HG03039 (cell line): ENCODE data around the gene CDR2L.
"Not testable (repeated sequence)": the region's sequence is repeated elsewhere in the genome, so short reads cannot be mapped to it uniquely, and the experiment has no call there.

Experiments
- ATAC-seq: cut with Tn5 transposase; IDR thresholded peaks from one replicate; pipeline ENCODE4 v1.9.1; 2021; ENCODE audit warnings: mild to moderate bottlenecking, moderate library complexity; ENCODE audit not compliant: unreplicated experiment

The CDR2L gene

DNA sequence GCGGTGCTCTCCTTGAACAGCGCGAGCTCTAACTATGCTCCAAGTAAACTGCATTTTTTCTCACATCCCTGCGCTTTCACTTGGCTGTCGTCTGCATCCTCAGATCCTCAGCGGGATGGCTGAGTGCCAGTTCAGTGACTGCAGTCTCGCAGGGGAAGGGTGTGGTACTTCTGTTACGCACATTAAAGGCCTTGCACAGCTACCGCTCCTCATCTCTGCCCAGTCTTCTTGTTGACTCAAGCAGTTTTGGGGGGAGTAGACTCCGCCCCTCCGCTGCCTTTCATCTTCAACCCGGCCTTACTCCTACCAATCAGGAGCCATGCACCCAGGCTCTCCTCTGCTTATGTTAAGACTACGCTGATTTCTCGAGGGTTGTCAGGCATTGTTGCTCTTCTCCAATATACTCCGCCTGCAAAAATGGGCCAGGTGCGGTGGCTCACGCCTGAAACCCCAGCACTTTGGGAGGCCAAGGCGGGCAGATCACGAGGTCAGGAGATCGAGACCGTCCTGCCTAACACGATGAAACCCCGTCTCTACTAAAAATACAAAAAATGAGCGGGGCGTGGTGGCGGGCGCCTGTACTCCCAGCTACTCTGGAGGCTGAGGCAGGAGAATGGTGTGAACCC, 49.3 kb downstream of the CDR2L start:
- ATAC-seq, result no peak

DNA sequence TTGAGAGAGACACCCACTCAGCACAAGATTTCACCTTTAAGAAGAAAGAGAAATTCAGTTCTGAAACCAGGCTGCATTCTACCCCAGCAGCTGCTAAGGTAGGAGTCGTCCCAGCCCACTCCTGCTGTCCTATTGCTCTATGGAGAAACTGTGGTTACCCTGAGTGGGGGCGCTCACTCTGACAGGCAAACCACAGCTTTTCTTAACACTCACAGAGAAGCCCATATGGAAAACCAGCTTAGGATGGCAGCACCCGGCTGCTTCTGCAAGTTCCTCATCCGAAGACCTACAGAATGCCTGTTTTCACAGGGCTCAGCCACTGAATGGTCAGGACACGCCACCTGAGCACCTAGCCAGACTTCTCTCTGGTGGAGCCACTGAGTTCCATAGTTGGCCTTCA, 51.8 kb downstream of the CDR2L start:
- no peak for ATAC-seq

GRCh38 chr17:75041656-75042280, 54.3 kb downstream of the CDR2L start:
- ATAC-seq, result no peak

GRCh38 chr17:75043789-75044188, 56.4 kb downstream of the CDR2L start:
- not testable (repeated sequence) for ATAC-seq

GRCh38 chr17:75044716-75045115, 57.3 kb downstream of the CDR2L start:
- no peak for ATAC-seq

DNA sequence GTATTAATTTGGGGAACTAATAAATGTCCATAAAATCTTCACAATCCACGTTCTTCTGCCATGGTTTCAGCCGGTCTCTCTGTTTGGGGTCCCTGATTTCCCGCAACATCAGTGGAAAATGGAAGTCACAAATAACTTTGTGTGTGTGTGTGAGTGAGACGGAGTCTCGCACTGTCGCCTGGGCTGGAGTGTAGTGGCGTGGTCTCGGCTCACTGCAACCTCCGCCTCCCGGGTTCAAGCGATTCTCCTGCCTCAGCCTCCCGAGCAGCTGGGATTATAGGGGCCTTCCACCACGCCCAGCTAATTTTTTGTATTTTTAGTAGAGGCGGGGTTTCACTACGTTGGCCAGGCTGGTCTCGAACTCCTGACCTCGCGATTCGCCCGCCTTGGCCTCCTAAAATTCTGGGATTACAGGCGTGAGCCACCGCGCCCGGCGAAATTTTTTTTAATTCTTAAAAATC, 58.5 kb downstream of the CDR2L start:
- not testable (repeated sequence) for ATAC-seq

DNA sequence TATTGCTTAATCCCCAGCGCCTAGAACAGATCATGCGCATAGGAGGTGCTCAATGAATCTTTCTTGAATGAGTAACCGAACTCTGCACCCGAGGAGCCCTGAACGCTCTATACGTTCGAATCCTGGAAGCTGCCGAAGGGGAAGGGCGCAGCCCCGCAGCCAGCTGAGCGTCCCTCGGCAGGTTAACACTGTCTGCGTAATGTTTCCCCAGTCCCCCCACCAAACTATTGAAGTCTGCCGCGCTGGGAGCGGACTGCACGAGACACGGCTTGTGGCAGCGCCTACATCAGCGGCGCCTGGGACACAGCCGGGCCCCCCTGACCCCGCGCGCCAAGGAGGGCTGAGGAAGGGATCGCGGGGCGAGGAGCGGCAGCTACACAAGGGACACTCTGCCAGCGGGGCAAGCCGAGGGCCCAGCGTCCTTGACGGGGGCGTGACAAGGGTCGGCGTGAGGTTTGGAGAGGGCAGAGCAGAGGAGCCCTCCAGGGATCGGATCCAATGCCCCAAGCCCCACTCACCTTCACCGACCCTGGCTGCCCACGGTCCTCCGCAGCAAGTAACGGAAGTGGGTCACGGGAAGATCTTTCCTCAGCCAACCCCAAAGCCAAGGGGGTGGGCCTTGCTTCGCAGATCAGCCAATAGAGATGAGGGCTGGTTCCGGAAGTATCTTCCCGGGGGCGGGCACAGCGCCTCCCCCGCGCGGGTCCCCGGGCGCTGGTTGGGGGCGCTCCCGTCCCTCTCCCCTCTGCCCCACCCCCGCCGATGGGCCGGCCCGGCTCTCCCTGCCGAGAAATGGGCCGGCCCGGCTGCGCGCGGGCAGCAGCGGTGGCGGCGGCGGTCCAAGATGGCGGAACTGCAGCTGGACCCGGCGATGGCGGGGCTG, 59.2 kb downstream of the CDR2L start, which contains the start of the genes ATP5PD and KCTD2:
Gene ATP5PD, minus strand, starts transcription at position 563 of the 883 bp plus-strand sequence. CDS start 4,319 bp downstream, outside the sequence.
Gene KCTD2, plus strand, starts transcription at position 819 of the 883 bp plus-strand sequence. Its CDS starts 26 bp downstream, at position 845.
- peak; percentile 88 for ATAC-seq

DNA sequence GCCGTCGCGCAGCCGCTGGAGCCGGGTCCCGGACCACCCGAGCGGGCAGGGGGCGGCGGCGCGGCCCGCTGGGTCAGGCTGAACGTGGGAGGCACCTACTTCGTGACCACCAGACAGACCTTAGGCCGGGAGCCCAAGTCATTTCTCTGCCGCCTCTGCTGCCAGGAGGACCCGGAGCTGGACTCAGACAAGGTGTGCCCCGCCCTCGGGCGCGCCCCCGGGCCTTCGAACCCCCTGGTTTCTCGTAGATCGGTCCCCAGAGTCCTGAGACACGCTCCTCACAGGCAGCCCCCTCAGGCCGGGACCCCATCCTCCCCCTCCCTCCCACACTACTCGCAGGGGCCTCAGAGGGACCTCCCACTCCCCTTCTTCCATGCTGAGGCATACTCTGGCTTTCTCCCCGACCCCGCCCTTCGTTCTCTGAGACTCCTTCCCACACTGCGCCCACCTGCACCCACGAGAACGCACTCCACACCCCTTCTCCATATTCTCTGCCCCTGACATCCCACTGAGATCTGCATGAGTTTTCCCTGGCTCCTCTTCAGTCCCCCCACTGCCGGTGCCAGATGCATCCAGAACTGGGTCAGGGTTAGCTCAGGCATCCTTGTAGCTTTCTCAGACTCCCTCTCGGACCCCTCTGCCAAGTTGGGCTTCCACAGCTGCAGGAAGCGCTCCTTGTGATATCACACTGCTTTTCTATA, 60.1 kb downstream of the CDR2L start:
- peak; percentile 4 for ATAC-seq

DNA sequence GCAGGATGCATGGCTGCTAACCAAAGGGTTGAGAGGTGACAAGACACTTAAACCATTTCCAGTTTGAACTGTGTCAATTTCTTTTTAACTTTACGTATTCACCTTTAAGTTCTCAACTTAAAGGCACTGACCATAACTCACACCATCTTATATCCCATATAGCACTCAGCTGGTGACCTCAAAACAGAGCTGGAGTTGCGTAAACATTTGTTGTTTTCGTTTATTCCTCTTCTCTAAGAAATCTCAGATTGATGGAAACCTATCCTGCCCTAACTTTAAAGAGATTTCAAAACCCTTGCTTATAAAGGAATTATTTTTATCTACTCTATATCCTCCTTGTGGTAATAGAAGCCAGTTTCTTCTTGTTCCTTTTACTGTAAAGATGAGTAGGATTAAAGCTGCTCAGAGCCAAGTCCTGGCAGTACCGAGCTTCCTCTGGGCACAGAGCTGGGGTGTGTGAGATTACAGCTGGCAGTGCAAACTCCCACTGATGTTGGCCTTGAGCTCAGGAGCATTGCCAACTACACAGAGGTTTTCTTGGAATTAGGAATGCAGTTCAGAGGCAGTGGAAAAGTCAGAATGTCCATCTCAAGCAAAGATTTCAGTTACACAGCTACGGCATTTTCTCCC, 60.9 kb downstream of the CDR2L start:
- no peak for ATAC-seq

DNA sequence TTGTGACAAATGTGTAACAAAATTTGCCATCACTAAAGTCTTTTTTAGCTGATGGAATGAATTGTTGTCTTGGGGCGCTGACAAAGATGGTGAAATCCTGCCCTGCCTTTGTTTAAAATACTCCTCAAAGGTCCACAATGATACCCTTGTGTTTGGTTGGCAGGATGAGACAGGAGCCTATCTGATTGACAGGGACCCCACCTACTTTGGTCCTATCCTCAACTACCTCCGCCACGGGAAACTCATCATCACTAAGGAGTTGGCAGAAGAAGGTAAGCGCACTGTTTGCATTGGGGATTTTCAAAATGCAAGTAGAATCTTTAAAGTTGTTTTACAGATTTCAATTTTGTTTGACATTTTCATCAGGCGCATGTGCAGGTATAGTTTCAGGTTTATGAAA, 61.6 kb downstream of the CDR2L start:
- no peak for ATAC-seq

- ATAC-seq, result no peak
These were observed 62.3 kb downstream of the CDR2L start for GRCh38 chr17:75049706-75050105.

DNA sequence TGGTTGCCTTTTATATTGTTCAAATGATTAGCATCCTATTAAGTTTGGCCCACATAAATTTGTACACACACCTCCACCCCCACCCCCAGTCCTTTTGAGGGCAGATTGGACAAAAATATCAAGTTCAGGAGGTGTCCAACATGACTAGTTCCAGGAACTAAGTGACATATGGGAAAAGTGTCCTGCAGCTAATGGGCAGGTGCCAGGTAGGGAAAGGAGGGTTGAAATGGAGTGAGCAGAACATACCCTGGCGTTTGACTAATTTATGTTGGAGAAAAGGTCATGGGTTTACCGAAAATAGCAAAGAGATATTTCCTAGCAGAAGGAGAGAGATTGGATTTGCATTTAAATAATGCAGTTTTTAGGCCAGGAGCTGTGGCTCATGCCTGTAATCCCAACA, 64.5 kb downstream of the CDR2L start:
- ATAC-seq, result no peak
